HG02759 (cell line): ENCODE measurements around the gene DDX1.

Source experiments
- ATAC-seq: cut with Tn5 transposase; IDR thresholded peaks from one replicate; pipeline ENCODE4 v1.9.1; 2021; ENCODE audit warnings: mild to moderate bottlenecking, moderate library complexity; ENCODE audit not compliant: unreplicated experiment

The DDX1 gene

GRCh38 chr2:15626967-15627366 is 35.3 kb downstream of the DDX1 start:
- no peak for ATAC-seq

DNA sequence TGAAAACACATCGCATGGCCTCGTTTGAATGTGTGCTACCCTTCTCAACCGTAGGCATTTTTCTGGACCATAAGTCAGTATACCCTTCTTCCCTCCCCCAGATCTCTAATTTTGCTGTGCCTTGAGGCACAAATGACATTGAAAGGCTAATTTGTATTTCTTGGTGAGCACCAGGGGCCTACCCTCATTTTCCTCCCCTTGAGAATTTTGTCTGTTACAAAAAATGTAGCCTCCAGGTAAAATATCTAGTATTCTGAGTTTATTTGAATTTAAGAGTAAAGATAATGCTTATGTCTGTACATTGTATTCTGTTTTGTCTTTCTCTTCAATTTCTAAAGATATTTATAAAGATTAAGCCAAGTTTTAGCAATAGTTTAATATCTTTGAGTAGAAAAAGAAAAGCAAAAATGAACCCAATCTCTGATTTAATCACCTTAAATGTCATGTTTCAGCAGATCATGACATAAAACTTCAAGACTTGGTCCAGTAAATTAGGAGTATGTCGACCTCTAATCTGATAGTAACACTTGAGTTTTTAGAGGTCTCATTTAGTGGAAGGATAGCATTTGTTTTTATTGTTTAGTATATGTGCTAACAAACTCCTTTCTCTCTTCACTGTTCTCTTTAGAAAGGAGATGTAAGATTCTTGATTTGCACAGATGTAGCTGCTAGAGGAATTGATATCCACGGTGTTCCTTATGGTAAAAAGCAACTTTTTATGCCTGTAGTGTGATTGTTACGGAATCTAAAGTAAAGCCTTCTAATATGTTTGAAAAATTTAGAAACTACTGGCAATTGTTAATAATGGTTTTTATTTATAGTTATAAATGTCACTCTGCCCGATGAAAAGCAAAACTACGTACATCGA is 36.4 kb downstream of the DDX1 start:
- no peak for ATAC-seq

GRCh38 chr2:15628899-15629855 is 37.5 kb downstream of the DDX1 start:
- no peak for ATAC-seq

- no peak for ATAC-seq
These were observed 38.7 kb downstream of the DDX1 start for GRCh38 chr2:15630121-15630977.

DNA sequence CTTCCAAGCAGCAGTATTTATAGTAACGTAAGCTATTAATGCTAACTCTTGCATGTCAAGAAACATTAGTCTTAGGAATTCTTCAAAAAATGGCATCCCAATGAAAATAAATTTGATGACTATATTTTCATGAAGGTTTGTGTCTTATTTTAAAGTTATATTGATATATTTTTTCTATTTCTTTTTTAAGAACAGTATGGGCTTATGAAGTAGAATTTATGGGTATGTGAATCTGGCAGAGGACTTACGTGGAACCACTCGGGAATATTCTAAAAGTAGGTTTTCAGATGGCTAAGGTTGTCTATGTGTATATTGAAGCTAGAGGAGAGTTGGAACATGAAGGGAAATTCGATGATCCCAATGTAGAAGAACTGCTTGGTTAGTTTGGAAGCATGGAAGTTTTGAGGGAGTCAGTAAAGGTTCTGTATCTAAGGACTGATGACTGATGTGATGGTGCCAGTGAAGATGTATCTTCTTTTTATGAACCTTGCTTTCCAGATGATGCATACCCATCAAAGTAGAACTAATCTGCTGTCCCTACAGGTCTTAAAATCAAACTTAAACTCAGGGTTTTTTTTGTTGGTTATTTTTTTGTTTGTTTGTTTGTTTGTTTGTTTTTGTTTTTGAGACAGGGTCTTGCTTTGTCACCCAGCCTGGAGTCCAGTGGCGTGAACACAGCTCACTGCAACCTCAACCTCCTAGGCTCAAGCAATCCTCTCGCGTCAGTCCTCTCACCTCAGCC is 39.5 kb downstream of the DDX1 start:
- ATAC-seq, result no peak

DNA sequence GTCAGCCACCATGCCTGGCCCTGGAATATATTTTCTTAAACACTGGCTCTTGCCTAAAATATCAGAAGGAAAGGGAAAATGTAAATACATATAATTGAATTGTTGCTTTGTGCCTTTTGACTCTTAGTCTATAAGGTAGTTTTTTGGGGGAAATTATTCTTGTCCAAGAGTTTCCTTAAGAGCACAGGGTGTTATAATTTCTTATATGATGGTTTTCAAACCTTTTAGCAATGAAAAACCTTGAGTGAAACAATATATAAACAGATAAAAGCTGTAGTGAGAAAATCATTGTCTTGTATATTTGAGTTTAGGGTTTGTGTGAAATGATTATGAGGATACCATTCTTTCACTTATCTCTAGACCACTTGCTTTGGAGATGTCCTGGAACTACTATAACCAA is 40.2 kb downstream of the DDX1 start:
- no peak for ATAC-seq

- ATAC-seq, result no peak
These were observed 41.6 kb downstream of the DDX1 start for GRCh38 chr2:15633043-15633970.

GRCh38 chr2:15633971-15634346 is 42.3 kb downstream of the DDX1 start:
- no peak for ATAC-seq

DNA sequence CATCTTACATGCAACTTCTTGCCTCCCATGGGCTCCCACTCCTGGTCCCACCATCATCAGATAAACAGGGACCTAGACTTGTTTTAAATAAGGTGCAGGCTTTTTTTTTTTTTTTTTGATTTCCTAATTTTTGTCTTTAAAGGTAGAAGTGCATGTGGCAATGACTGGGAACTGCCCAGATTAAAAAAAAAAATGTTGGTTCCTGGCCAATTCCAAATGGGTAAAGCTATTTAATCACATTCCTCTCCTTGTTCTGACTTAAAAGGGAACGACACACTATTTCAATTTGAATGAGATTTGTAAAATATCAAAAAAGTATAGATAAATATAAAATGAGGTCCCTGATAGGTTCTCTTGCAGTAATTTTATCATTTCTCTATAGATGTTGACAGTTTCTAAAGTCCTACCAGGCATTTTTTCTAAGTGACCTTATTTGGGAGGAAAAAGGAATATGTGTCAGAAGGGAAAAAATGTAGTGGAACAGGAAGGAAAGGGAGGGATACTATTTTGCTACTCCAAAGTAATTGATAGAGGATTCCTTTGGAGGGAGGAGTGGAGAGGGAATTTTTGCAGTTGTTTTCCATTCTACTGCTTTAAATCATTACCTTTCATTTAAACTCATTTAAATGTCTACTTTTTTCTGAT is 43.3 kb downstream of the DDX1 start:
- ATAC-seq, result no peak

DNA sequence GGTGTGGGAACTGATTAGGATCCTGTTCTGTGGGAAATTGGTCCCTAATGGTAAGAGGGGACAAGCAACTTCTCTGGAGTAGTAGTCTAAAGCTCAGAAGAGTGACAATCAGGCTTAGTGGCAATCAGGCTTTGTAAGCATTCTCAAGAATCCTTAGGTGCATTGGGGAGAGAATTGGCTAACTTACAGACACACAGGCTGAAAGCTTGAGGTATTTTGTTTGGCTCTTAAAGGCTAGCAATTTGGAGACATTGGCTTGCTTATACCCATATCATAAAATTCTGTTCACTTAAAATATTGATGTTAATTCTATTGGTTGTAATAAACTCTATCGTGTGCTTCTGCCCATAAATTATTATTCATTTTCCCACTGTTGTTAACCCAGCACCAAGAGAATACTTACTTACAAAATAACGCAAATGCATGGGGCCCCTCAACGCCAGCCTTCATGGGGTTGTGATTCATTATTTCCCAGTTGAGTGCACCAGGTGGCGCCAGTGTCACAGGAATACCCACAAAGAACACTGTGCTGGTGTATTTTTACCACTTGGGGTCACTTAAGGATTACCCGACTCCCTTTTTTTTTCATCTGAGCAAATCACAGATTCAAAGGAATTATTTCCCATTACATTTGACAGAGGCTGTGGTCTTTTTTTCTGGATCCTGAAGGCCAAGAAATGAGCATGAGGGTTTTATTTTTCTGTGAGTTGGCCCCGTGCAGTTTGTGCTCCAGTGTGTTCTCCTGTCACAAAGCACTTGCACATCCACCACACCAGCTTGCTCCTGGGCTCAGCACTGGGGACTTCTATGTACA is 45.5 kb downstream of the DDX1 start:
- peak; percentile 83 for ATAC-seq

GRCh38 chr2:15638720-15639119 is 47.1 kb downstream of the DDX1 start:
- no peak for ATAC-seq

DNA sequence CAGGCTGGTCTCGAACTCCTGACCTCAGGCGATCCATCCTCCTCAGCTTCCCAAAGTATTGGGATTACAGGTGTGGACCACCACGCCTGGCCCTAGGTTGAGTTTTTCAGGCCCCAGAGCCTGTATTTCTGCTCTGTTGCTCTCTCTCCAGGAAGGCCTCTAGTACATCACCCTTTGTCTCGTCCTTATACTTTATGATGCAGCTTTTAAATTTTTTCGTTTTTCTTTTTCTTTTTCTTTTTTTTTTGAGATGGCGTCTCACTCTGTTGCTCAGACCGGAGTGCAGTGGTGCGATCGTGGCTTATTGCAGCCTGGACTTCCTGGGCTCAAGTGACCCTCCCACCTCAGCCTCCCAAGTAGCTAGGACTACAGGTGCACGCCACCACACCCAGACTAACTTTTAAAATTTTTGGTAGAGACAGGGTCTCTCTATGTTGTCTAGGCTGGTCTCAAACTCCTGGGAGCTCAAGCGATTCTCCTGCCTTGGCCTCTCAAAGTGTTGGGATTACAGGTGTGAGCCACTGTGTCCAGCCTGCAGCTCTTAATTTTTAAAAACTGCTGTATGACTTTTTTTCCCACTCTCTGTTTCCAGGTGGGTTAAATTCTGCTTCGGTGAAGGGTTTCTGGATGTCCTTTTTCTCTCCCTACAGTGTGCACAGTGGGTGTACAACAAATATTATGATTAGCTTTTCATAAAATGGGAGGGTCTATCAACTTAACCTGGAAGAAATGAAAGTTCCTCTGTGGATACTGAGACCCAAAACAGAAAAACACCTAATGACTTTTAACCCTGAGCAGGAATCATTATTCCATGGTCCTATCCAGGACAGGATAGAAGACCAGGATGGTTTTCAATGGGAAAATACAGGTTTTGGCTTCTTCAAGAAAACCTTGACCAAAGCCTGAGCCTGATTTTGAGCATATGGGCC is 47.9 kb downstream of the DDX1 start:
- ATAC-seq, result no peak

DNA sequence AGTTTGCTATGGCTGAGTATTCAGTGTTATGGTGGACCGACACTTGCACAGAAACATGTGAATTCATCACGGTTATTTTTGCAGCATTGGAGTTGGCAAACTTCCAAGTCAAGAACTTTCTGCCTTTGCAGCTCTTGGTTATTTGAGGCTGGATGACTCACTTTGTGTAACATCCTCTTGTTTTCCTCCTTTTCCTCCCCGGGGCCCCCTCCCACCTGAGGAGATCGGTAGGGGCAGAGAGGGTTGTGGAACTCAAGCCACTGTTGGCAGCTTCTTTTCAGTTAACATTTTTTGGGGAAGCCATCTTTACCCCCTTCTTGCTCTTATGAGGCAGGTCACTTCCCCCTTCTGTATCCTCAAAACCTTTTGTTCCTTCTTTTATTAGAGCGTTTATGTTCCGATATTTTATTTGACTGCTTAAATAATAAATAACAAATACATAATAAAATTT is 48.6 kb downstream of the DDX1 start:
- no peak for ATAC-seq

DNA sequence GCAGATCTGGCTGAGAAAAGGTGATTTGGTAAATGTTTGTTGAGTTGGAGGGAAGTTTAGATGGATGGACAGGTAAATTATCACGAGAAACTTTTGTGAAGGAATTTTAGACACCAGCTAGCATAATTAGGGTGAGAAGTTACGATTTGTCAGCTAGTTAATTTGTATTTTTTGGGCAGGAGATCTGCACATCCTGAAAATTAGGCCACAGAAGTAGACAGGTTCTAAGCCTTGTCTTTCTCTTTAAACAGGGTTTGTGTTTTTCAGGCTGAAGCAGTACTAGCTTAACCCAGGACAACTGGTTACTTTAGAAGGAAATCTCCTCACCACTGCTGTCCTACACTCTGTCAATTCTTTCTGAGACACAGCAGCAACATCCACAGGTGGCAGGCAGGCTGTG is 49.1 kb downstream of the DDX1 start:
- no peak for ATAC-seq

GRCh38 chr2:15641530-15641982 is 49.9 kb downstream of the DDX1 start:
- no peak for ATAC-seq

- ATAC-seq, result no peak
These were observed 50.5 kb downstream of the DDX1 start for GRCh38 chr2:15642011-15642814.
